HG03280 (cell line): Measurements from ENCODE around the gene BRAF.
"Not testable (repeated sequence)": the region's sequence is repeated elsewhere in the genome, so short reads cannot be mapped to it uniquely, and the experiment has no call there.

Experiments used
- ATAC-seq: cut with Tn5 transposase; IDR thresholded peaks from one replicate; pipeline ENCODE4 v1.9.1; 2021; ENCODE audit warnings: mild to moderate bottlenecking, moderate library complexity; ENCODE audit not compliant: unreplicated experiment

Gene BRAF

DNA sequence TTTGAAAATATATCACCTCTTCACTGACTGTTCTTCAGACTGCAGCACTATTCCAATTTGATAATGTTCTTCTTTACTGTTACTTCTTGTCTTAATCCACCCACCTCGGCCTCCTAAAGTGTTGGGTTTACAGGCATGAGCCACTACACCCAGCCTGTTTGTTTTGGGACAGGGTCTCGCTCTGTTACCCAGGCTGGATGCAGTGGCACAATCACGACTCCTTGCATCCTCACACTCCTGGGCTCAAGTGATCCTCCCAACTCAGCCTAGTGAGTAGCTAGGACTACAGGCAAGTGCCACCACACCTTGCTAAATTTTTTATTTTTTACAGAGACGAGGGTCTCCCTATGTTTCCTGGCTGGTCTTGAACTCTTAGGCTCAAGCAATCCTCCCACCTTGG lies 150.4 kb downstream of the BRAF start:
- no peak for ATAC-seq

DNA sequence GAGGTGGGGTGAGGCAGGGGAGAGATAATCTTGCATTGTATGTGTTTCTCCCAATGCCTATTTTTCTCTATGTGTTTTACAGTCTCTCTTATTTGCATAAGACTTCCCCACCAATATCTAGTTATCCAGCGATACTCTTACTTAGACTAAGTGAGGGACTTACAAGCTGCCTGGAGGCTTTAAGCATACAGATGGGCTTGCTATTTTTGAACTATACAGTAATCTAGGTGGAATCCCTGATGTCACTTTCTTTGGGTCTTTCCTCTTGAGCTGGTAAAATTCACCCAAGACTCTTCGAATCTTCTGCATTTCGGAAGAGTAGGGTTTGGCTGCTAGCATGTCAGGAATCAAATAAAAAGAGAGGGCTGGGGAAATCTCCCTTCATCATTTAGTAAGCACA lies 151.6 kb downstream of the BRAF start:
- no peak for ATAC-seq

DNA sequence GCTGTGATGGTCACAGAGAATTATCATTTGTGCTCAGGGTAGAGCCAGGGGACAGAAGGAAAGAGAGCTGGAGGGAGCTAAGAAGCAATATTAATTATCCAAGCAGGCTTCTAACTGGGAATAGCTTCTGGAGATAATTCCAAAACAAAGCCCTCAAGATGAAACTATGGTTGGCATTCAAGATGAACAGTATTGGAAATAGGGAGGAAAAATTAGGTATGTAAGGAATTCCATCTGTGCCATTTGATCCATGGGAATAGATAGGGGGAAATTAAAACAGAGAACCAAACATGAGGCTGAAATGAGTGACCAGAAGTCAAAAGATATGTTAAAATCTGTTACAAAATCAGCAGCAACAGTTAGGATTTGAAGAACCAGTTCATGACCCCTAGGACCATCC lies 152.9 kb downstream of the BRAF start:
- no peak for ATAC-seq

DNA sequence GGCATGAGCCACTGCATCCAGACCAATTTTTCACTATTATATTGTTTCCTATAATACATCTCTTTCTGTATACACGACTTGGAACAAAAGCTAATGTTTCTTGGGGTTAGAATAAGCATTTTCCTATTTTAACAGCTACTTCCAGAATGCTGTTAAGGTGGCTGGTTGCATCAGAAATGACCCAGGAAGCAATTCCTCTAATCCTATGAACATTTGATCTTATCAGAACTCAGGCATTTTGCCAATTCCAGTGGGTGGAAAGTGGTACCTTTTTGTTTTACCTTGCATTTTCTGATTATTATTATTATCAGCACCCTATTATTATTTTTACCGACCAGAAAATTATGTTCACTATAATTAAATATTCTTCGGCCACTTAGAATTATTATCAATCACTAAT lies 154.9 kb downstream of the BRAF start:
- ATAC-seq: no peak

DNA sequence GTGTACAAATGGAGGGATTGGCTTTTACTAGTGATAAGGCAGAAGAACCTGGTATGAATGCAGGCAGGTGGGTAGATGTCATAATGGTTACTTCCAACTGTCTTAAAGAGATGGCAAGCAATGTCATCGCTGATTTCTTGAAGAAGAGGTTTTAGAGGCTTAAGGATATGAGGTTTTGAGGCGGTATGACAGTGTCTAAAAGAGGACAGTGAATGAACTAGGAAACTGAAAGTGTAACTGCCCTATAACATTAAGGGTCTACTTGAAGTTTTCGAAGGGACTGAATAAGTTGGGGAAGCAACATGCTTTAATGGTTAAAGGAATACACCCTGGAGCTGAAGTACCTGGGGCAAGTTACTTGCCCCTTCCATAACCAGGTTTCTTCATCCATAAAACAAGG lies 157.3 kb downstream of the BRAF start:
- no peak for ATAC-seq

DNA sequence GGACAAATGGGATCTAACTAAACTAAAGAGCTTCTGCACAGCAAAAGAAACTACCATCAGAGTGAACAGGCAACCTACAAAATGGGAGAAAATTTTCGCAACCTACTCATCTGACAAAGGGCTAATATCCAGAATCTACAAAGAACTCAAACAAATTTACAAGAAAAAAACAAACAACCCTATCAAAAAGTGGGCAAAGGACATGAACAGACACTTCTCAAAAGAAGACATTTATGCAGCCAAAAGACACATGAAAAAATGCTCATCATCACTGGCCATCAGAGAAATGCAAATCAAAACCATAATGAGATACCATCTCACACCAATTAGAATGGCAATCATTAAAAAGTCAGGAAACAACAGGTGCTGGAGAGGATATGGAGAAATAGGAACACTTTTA lies 159.3 kb downstream of the BRAF start:
- not testable (repeated sequence) for ATAC-seq

DNA sequence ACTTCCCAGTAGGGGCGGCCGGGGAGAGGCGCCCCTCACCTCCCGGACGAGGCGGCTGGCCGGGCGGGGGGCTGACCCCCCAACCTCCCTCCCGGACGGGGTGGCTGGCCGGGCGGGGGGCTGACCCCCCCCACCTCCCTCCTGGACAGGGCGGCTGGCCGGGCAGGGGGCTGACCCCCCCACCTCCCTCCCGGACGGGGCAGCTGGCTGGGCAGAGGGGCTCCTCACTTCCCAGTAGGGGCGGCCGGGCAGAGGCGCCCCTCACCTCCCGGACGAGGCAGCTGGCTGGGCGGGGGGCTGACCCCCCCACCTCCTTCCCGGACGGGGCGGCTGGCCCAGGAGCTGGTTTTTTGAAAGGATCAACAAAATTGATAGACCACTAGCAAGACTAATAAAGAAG lies 161.6 kb downstream of the BRAF start:
- ATAC-seq: not testable (repeated sequence)

DNA sequence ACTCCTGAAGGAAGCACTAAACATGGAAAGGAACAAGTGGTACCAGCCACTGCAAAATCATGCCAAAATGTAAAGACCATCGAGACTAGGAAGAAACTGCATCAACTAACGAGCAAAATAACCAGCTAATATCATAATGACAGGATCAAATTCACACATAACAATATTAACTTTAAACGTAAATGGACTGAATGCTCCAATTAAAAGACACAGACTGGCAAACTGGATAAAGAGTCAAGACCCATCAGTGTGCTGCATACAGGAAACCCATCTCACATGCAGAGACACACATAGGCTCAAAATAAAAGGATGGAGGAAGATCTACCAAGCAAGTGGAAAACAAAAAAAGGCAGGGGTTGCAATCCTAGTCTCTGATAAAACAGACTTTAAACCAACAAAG lies 163.4 kb downstream of the BRAF start:
- ATAC-seq: not testable (repeated sequence)

DNA sequence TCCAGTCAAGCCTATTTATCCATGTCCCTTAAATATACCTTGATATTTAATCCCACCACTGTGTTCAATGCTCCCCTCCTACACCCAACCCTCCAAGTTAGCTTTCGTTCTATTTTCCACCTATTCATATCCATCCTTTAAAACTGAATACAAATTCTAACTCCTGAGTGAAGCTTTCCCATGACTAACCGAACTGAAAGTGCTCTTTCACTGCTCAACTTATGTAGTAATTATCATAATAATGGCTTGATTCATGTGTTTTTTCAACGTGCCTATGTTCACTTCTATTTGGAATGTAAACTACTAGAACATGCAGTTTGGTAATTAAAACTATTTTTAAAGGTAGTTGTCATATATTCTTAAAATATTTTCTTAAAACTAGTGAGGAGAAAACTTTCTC lies 170.2 kb downstream of the BRAF start:
- ATAC-seq: no peak

DNA sequence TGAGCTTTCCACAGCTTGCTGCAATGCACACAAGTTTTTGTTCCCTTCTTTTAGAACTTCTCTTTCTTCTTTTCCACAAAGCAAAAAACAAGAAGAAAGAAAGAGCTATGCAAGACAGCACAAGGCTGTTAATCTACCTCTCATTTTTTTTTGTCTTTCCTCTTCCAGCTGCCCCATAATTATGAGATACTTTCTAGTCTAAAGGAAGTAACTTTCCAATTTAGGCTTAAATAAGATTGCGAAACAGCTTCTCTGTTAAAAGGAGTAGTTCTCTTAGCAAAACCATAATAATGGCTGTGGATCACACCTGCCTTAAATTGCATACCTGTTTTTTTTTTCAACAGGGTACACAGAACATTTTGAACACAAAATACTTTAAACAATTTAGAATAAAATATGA lies 172.2 kb downstream of the BRAF start:
- ATAC-seq: no peak

DNA sequence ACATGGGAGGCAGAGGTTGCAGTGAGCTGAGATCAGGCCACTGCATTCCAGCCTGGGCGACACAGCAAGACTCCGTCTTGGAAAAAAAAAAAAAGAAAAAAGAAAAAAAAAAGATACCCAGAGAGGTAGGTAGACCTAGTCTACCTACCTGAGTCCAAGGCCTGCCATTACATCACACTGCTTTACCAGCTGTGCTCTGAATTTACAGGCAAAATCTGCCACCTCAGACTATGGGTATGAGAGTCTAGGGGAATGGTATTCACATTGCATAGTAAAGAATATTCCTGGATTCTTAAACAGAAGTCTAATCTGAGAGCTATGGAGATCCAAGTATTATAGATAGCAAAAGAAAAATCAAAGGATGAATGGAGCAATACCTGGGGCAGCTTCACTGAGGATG lies 178.0 kb downstream of the BRAF start:
- no peak for ATAC-seq

DNA sequence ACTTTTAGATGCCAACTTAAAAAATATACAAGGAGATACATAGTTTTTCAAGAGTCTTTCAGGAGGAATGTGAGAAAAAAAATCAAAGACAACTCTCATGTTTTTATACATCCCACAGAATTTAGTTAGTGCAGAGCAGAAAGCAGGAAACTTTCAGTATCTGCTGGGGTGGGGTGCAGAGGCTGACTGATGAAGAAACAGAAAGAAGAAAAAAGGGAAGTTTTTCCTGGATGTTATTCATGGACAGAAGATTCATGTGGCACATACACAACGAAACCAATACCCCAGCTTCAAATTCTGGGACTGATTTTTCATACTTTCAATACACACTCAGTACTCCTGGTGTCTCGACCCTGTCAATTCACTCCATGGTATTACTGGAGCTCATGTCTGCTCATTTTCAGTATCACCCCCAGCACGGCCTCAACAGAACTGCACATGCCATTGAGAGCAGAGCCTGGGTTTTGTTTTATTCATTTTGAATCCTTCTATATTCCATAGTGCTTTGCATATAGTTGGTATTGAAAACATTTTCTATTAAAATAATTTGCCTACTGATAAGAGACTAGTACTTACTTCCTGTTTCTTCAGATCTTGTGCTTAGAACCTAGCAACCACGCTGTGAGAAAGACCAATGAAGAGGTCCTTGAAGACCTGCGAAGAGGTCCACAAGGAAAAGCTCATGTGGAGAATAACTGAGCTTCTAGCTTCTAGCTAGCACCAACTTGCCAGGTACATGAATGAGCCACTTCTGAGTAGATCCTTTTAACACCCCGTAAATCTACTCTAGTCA lies 179.3 kb downstream of the BRAF start:
- no peak for ATAC-seq

DNA sequence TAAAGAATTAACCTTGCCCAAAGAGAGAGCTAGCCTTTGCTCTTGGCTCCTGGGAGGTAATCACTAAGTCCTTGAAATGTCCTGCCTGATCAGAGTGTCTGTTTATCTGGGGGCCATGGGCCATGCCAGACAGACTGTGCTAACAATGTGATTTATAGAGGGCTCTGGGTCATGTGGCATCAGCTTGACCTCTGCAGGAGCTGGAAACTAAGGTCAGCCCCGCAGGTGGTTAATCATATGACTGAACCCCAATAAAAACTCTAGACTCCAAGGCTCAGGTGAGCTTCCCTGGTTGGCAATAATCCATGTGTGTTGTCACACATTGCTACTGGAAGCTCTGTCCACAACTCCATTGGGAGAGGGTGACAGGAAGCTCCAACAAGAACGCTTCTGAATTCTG lies 180.7 kb downstream of the BRAF start:
- no peak for ATAC-seq

DNA sequence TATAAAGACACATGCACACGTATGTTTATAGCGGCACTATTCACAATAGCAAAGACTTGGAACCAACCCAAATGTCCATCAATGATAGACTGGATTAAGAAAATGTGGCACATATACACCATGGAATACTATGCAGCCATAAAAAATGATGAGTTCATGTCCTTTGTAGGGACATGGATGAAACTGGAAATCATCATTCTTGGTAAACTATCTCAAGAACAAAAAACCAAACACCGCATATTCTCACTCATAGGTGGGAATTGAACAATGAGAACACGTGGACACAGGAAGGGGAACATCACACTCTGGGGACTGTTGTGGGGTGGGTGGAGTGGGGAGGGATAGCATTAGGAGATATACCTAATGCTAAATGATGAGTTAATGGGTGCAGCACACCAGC lies 181.5 kb downstream of the BRAF start:
- ATAC-seq: not testable (repeated sequence)

DNA sequence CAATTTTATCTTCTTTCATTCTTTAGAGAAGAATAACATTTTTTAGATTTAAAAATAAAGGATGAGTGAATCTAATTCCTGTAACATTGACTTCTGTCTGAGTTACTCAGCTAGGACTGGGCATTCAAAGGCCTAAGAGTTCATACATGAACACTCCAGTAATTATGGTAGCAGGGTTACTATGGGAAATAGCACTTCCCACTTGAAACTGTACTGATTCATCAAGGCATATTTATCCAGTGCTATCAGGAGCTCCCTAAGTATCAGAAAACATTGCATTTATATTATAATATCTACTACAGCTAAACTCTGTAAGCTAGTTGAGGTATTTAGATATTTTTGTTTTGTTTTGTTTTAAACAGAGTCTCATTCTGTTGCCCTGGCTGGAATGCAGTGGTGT lies 186.4 kb downstream of the BRAF start:
- ATAC-seq: no peak

DNA sequence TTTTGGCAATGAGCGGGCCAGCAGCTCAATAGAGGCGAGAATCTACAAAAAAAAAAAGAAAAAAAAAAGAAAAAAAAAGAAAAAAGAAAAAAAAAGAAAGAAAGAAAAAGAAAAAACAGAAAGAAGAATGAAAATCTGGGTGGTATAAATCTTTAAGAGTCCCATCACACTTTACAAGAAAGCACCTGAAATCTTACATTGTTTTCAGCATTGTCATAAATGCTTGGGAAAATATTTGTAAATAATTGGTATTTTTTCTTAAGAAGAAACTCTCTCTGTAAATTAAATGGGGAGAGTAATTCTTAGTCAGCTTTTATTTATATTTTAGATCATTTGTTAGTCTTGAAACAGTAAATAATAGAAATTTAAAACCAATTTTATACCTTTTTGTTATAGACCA lies 190.0 kb downstream of the BRAF start:
- ATAC-seq: no peak

DNA sequence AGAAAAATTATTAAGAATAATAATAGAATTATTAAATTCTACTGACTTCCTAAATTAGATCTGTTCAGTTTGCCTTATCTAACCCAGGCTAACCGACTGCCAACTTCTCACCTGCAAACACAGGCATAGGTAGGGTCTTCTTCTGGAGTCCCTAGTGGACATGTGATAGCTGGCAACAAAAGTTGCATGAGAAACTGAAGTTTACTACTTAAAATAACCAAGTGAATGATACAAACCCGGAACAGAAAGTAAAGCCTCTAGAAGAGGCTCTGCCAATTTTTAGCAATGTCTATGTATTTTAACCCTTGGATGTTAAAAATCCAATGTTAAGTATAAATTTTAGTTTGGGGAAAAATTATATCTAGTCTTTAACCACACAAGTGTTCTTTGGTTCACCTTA lies 190.6 kb downstream of the BRAF start:
- ATAC-seq: no peak

DNA sequence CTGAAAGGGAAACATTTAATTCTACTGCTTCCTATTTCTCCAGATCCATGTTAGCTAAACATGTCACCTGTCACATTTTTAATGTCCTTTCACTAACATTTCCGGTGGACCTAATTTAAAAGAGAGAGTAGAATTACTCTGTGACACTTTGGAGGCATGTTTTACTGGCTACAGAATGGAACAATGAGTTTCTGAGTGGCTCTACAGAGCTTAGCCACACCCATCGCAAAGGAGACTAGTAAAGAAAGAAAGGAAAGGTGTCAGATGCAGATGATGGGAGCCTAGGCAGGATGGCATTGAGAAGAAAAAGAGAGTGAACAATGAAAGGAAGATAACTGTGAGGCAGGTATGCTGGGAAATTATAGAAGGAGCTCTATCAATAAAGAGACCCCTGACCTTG lies 192.3 kb downstream of the BRAF start:
- ATAC-seq: no peak

DNA sequence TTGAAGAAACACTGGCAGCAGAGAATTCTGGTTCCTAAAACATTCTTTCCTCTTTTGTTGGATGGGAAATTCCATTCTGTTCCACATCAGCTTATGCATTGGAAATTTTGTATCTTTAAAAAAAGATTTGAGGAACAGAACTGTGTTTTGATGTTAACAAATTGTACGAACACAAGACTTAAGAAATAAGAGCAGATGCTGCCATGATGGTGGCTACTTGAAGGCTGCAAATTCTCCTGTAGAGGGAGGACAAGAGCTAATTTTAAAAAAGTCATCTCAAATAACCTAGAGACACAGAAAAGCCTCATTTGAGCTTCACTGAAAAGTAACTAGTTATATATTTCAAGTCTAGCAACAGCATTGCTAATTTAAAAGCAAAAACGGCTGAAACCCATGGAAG lies 198.4 kb downstream of the BRAF start:
- no peak for ATAC-seq

DNA sequence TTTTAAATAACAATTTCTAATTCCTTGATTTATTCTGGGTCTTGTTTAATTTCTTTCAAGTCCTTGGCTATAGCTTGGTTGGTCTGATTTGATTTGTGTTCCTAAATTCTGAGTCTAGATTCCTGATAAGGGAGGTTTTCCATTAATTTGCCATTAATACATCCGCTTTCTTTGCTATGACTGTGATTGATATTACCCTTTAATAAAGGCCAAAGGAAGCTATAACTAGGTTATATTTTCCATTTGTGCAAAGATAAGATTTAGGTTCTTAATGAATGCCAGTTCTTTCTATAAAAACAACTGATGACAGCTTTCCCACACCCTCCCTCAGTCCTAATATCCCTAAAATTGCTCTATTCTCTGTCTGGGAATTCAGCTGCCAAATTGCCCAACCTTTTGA lies 200.0 kb downstream of the BRAF start:
- no peak for ATAC-seq

DNA sequence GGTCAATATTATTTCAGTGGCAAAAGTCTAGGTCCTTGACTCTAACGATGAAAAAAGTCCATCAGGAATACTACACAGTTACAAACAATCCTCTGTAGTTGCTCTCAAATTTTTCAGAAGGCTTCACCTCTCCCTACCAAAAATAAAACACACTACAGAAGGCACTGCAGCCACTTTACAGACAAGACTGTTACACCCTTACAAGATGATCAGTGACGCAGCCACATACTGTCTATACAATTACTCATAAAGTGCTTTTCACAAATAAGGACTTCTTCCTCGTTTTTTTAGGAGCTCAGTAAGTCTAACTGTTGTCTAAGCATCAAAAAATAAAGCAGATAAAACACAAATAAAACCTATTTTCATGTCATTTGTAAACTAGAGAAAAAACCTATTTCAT lies 201.2 kb downstream of the BRAF start:
- ATAC-seq: no peak

DNA sequence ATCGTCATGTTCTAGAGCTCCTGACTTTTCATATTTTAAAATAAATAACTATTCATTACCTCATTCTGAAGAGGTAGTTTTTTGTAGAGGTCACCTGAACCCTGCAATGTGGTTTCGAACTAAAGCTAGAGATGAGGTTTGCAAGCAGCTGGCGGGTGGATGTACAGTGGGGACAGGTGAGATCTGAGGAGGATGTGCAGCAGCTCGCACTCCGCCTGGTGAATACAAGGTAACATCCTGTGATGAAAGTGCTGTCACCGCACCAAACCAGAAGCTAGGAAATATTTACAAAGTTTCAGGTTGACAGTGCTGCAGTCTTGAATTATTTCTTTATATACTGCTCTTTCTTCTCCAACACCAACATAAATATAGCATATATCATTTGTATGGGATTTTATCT lies 201.7 kb downstream of the BRAF start:
- no peak for ATAC-seq

DNA sequence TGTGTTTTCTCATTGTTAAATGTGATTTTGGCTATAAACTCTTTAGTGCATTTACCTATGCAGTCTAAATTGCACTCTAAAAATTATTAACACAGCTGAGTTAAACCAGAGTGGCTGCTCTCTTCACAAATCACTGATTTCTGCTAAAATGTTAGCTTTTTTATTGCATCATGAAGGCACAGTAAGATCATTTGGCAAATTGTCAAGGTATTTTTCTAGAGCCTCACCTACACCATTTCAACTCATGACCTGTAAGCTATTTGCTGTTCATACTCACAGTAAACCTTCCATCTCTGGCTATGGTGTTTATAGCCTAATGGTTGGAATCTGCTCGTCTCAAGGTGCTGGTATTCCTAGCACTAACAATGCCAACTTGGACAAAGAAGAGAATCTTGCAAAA lies 202.5 kb downstream of the BRAF start:
- no peak for ATAC-seq
